Activated naive CD4-positive, alpha-beta T cell (primary cell): Measurements from ENCODE around the gene DHX32.
A peak's percentile ranks its signal among the peaks of the same experiment; 100 is the strongest.
"Not testable (repeated sequence)": the region's sequence is repeated elsewhere in the genome, so short reads cannot be mapped to it uniquely, and the experiment has no call there.

Experiments used
- DNase-seq, 4 experiments: peaks; one replicate each; lab custom pipeline; 2025; lab: John Stamatoyannopoulos, UW

The DHX32 gene

GRCh38 chr10:125881192-125881591, at the start of gene DHX32:
TSS of gene DHX32 (minus strand) at chr10:125881292. CDS start at chr10:125880824, 468 bp downstream.
- DNase-seq = no peak

GRCh38 chr10:125929618-125930017, 48.5 kb upstream of the DHX32 start:
- no peak for DNase-seq

GRCh38 chr10:125928928-125929585, 48.0 kb upstream of the DHX32 start:
- no peak for DNase-seq

GRCh38 chr10:125927265-125927664, 46.2 kb upstream of the DHX32 start:
- not testable (repeated sequence) for DNase-seq

- no peak for DNase-seq
Observed at GRCh38 chr10:125926247-125926646, 45.2 kb upstream of the DHX32 start.

- no peak for DNase-seq
Observed at GRCh38 chr10:125925262-125925834, 44.3 kb upstream of the DHX32 start.

- not testable (repeated sequence) for DNase-seq
Observed at GRCh38 chr10:125921643-125922306, 40.7 kb upstream of the DHX32 start.

GRCh38 chr10:125917704-125918361, 36.7 kb upstream of the DHX32 start:
- DNase-seq = not testable (repeated sequence)

GRCh38 chr10:125916977-125917376, 35.9 kb upstream of the DHX32 start:
- DNase-seq = no peak

- not testable (repeated sequence) for DNase-seq
Observed at GRCh38 chr10:125913277-125913676, 32.2 kb upstream of the DHX32 start.

- no peak for DNase-seq
Observed at GRCh38 chr10:125911990-125912389, 30.9 kb upstream of the DHX32 start.

- no peak for DNase-seq
Observed at GRCh38 chr10:125911145-125911544, 30.1 kb upstream of the DHX32 start.

GRCh38 chr10:125909491-125909890, 28.4 kb upstream of the DHX32 start:
- DNase-seq = not testable (repeated sequence)

- DNase-seq = not testable (repeated sequence)
Observed at GRCh38 chr10:125908813-125909212, 27.7 kb upstream of the DHX32 start.

- not testable (repeated sequence) for DNase-seq
Observed at GRCh38 chr10:125907598-125907997, 26.5 kb upstream of the DHX32 start.

GRCh38 chr10:125905069-125905994, 24.2 kb upstream of the DHX32 start:
- DNase-seq = not testable (repeated sequence)

- not testable (repeated sequence) for DNase-seq
Observed at GRCh38 chr10:125903135-125903640, 22.1 kb upstream of the DHX32 start.

GRCh38 chr10:125900963-125901362, 19.9 kb upstream of the DHX32 start:
- DNase-seq = not testable (repeated sequence)

GRCh38 chr10:125897317-125897716, 16.2 kb upstream of the DHX32 start:
- DNase-seq = not testable (repeated sequence)

- DNase-seq = peak; percentile 45 to 62 (median 55)
Observed at GRCh38 chr10:125896088-125896934, 15.2 kb upstream of the DHX32 start, which contains the start of gene FANK1. TSS of gene FANK1 (plus strand) at chr10:125896564. CDS start at chr10:125896643, 79 bp downstream.
